Activated naive CD4-positive, alpha-beta T cell treated with anti-CD3 and anti-CD28 coated beads for 36 hours (primary cell): ENCODE results near the gene BCL2. TPM values are rescaled to one million over a fixed set of nuclear protein-coding genes. Genes with fewer than 3 reads are reported as not detected.
A peak's percentile ranks its signal among the peaks of the same experiment; 100 is the strongest.

Source experiments
- CTCF ChIA-PET: fragments of 350-600 bp; sonication (Branson Sonifier 250); formaldehyde crosslinking; loops from one replicate; lab custom pipeline; 2021; ENCODE audit warnings: antibody characterized with exemption; lab: Charles Lee
- DNase-seq: peaks from one replicate; pipeline ENCODE4 v3.0.0-alpha.2; 2020
- H3K27ac Mint-ChIP-seq: one replicate; pipeline ENCODE4 v1.8.0; 2021; ENCODE audit warnings: mild to moderate bottlenecking, mixed read lengths
- H3K27me3 Mint-ChIP-seq: one replicate; pipeline ENCODE4 v1.8.0; 2021; ENCODE audit warnings: low read depth, mixed read lengths
- H3K36me3 Mint-ChIP-seq: one replicate; pipeline ENCODE4 v1.8.0; 2021; ENCODE audit warnings: low read depth, mixed read lengths
- H3K4me1 Mint-ChIP-seq: one replicate; pipeline ENCODE4 v1.8.0; 2021; ENCODE audit warnings: low read depth, mixed read lengths
- H3K4me3 Mint-ChIP-seq: one replicate; pipeline ENCODE4 v1.8.0; 2021; ENCODE audit warnings: mild to moderate bottlenecking, moderate library complexity, mixed read lengths
- H3K9me3 Mint-ChIP-seq: one replicate; pipeline ENCODE4 v1.8.0; 2021; ENCODE audit warnings: mixed read lengths
- intact Hi-C: fragments of 100-400 bp; cut with micrococcal nuclease; formaldehyde crosslinking; loops from one replicate; pipeline ENCODE4 v1.15.1; 2023
- total RNA-seq, 2 experiments: library from RNA; stranded (reverse); gene quantifications; one replicate each; pipeline ENCODE4 v1.2.3, GENCODE V29; 2021

Gene BCL2
- total RNA-seq, 2 experiments from 2014 or later, result 48.4 to 49.6 TPM

GRCh38 chr18:63098018-63098981, 221.3 kb downstream of the BCL2 start:
- Mint-ChIP-seq H3K4me1 (peaks cover 49% of the 10 kb centered on the region), H3K27me3 (no peaks in the 10 kb centered on the region)
- peak; percentile 77 for DNase-seq

GRCh38 chr18:63097178-63097577, 222.4 kb downstream of the BCL2 start:
- intact Hi-C loops, result no loop called here
- Mint-ChIP-seq H3K27ac (no peak overlapping the region), H3K4me3 (no peak overlapping the region)

More at GRCh38 chr18:63098018-63098981, 221.3 kb downstream of the BCL2 start:
- H3K9me3 Mint-ChIP-seq, result no peaks in the 10 kb centered on the region
- H3K27ac Mint-ChIP-seq, result peak overlapping the region; percentile 11
- intact Hi-C loops, result loop anchor here (1.0 kb wide), 1 partner anchor 9 kb away; no protein-coding TSS in a partner anchor
- H3K4me3 Mint-ChIP-seq, result no peak overlapping the region
- CTCF ChIA-PET, result interaction anchor here (1.0 kb wide), 1 partner anchor 76 kb away, joined by 3 read pairs; no protein-coding TSS in a partner anchor
- no peaks in the 10 kb centered on the region for H3K36me3 Mint-ChIP-seq

DNA sequence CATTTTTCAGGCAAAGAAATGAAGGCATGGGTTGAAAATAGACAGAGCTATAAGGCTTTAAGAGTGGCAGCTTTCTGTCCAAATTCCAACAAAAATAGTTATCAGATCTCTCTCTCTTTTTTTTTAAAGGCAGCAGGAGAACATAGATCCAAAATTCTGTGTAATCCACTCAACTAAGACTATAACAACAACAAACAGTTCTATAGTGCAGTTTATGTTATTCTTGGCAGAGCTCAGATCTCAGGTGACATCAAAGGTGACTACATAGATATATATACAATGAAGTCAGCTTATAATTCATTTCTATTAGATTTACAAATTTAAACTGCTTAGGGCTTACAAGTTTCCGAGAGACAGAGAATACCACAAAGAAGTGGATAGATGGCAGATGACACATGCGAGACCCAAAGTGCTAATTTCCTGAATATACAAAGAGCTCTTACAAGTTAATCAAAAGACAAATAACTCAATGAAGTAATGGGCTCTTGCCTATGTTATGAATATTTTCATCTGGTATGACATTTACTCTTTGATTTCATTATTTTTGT, 223.2 kb downstream of the BCL2 start:
- no peak overlapping the region for H3K27ac Mint-ChIP-seq

More at GRCh38 chr18:63097178-63097577, 222.4 kb downstream of the BCL2 start:
- Mint-ChIP-seq H3K36me3 (no peaks in the 10 kb centered on the region), H3K9me3 (no peaks in the 10 kb centered on the region), H3K27me3 (no peaks in the 10 kb centered on the region), H3K4me1 (peaks cover 49% of the 10 kb centered on the region)
- DNase-seq, result no peak
- CTCF ChIA-PET, result interaction anchor here (0.7 to 1.1 kb wide), 2 partner anchors 222 to 343 kb away, joined by 3 read pairs; no protein-coding TSS in a partner anchor

GRCh38 chr18:63095768-63096167, 223.8 kb downstream of the BCL2 start:
- intact Hi-C loops, result no loop called here
- Mint-ChIP-seq H3K4me1 (peaks cover 44% of the 10 kb centered on the region), H3K9me3 (no peaks in the 10 kb centered on the region), H3K36me3 (no peaks in the 10 kb centered on the region), H3K27me3 (no peaks in the 10 kb centered on the region), H3K27ac (no peak overlapping the region), H3K4me3 (no peak overlapping the region)
- CTCF ChIA-PET, result interaction anchor here (0.7 to 1.6 kb wide), 7 partner anchors 22 to 344 kb away, joined by 3 to 6 read pairs (median 4); no protein-coding TSS in a partner anchor
- no peak for DNase-seq

More for the DNA sequence above, 223.2 kb downstream of the BCL2 start:
- no peaks in the 10 kb centered on the region for H3K36me3 Mint-ChIP-seq
- CTCF ChIA-PET, result interaction anchor here (0.5 to 1.6 kb wide), 7 partner anchors 22 to 420 kb away, joined by 3 to 6 read pairs (median 3); no protein-coding TSS in a partner anchor
- no peak for DNase-seq
- no peak overlapping the region for H3K4me3 Mint-ChIP-seq
- H3K9me3 Mint-ChIP-seq, result no peaks in the 10 kb centered on the region
- H3K27me3 Mint-ChIP-seq, result no peaks in the 10 kb centered on the region
- peaks cover 46% of the 10 kb centered on the region for H3K4me1 Mint-ChIP-seq
- intact Hi-C loops, result no loop called here

DNA sequence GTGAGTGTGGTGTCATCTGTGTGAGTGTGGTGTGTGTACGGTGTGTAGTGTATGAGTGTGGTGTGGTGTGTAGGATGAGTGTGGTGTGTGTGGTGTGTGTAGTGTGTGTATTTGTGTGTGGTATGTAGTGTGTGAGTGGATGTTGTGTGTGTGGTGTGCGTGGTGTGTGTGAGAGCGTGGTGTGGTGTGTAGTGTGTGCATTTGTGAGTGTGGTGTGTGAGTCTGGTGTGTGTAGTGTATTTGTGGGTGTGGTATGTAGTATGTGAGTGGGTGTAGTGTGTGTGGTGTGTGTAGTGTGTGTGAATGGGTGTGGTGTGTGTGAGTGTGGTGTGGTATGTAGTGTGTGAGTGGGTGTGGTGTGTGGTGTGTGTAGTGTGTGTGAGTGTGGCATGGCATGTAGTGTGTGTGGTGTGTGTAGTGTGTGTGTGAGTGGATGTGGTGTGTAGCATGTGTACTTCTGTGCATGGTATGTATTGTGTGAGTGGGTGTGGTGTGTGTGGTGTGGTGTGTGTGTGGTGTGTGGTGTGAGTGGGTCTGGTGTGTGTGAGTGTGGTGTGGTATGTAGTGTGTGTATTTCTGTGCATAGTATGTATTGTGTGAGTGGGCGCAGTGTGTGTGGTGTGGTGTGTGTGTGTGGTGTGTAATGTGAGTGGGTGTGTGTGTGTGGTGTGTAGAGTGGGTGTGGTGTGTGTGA, 227.8 kb downstream of the BCL2 start:
- Mint-ChIP-seq H3K27ac (no peak overlapping the region), H3K4me3 (no peak overlapping the region), H3K36me3 (no peaks in the 10 kb centered on the region), H3K9me3 (no peaks in the 10 kb centered on the region), H3K4me1 (peaks cover 6% of the 10 kb centered on the region), H3K27me3 (no peaks in the 10 kb centered on the region)
- no peak for DNase-seq
- intact Hi-C loops, result no loop called here
- CTCF ChIA-PET, result no interaction called here

GRCh38 chr18:63090334-63090733, 229.2 kb downstream of the BCL2 start:
- no peak overlapping the region for H3K27ac Mint-ChIP-seq
- H3K27me3 Mint-ChIP-seq, result no peaks in the 10 kb centered on the region
- H3K36me3 Mint-ChIP-seq, result no peaks in the 10 kb centered on the region
- peaks cover 3% of the 10 kb centered on the region for H3K4me1 Mint-ChIP-seq
- H3K9me3 Mint-ChIP-seq, result no peaks in the 10 kb centered on the region
- CTCF ChIA-PET, result no interaction called here
- no peak overlapping the region for H3K4me3 Mint-ChIP-seq
- intact Hi-C loops, result no loop called here
- DNase-seq, result no peak

DNA sequence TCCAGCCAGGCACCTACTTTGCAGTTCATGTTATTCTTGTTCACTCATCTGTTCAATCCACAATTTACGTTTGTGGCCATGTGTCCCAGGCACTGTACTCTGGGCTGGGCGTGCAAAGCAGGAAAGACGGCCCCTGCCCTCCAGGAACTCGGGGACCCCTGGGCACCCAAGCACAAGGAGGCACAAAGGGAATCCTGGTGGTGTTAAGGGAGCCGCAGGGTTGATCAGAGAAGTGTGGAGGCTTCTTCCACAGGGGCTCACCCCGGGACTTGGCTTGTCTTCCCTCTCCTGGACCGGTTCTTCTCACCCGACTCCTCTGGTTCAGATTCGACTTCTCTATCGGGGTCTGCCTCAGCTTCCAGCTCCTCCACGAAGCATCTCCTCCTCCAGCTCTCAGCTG, 230.5 kb downstream of the BCL2 start:
- no peak overlapping the region for H3K27ac Mint-ChIP-seq
- H3K4me3 Mint-ChIP-seq, result no peak overlapping the region
- CTCF ChIA-PET, result interaction anchor here (0.9 kb wide), 1 partner anchor 23 kb away, joined by 3 read pairs; no protein-coding TSS in a partner anchor
- intact Hi-C loops, result no loop called here
- DNase-seq, result no peak
- peaks cover 3% of the 10 kb centered on the region for H3K4me1 Mint-ChIP-seq
- no peaks in the 10 kb centered on the region for H3K36me3 Mint-ChIP-seq
- no peaks in the 10 kb centered on the region for H3K9me3 Mint-ChIP-seq
- no peaks in the 10 kb centered on the region for H3K27me3 Mint-ChIP-seq

GRCh38 chr18:63088262-63088661, 231.3 kb downstream of the BCL2 start:
- Mint-ChIP-seq H3K4me3 (no peak overlapping the region), H3K27me3 (no peaks in the 10 kb centered on the region), H3K4me1 (no peaks in the 10 kb centered on the region), H3K36me3 (no peaks in the 10 kb centered on the region), H3K9me3 (no peaks in the 10 kb centered on the region), H3K27ac (no peak overlapping the region)
- CTCF ChIA-PET, result interaction anchor here (0.6 kb wide), 1 partner anchor 29 kb away, joined by 3 read pairs; no protein-coding TSS in a partner anchor
- intact Hi-C loops, result no loop called here
- no peak for DNase-seq

DNA sequence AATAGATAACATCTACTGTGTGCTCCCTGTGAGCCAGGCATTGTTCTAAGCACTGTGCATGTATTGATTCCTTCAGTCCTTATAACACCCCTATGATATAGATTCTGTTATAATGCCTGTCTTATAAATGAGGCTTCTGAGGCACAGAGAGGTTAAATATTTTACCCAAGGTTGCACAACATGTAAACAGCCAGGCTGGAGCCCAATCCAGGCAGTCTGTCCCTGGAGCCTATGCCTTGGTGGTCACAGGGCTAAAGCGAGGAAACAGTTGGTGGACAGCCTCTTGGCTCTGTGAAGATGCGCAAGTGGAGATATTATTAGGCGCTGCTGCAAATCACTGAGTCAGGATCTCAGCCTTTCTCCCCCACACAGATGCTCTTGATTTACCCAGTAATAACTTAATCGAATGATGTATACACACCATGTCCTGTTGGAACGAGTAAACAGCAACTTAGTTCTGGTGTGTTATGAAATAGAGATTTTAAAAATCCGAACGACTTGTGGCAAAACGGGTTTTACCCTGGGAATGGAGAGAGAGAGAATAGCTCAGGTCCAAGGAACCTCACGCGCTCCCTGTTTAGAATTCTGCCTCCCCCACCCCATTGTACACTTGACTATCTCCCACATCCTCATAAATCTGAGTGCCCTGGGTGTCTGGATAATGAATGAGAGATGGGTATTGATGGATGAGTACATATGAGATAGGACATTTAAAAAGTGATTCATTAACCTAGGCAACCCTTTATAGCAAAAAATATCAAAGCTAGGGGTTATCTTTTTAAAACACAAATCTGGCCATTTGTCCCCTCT, 231.9 kb downstream of the BCL2 start:
- H3K9me3 Mint-ChIP-seq, result no peaks in the 10 kb centered on the region
- DNase-seq, result no peak
- intact Hi-C loops, result no loop called here
- no peak overlapping the region for H3K27ac Mint-ChIP-seq
- no peaks in the 10 kb centered on the region for H3K4me1 Mint-ChIP-seq
- no peaks in the 10 kb centered on the region for H3K27me3 Mint-ChIP-seq
- CTCF ChIA-PET, result interaction anchor here (0.6 kb wide), 1 partner anchor 29 kb away, joined by 3 read pairs; no protein-coding TSS in a partner anchor
- no peak overlapping the region for H3K4me3 Mint-ChIP-seq
- H3K36me3 Mint-ChIP-seq, result no peaks in the 10 kb centered on the region

- no peaks in the 10 kb centered on the region for H3K4me1 Mint-ChIP-seq
- no peaks in the 10 kb centered on the region for H3K27me3 Mint-ChIP-seq
- no peak for DNase-seq
- H3K9me3 Mint-ChIP-seq, result peaks cover 2% of the 10 kb centered on the region
- no peak overlapping the region for H3K4me3 Mint-ChIP-seq
- H3K36me3 Mint-ChIP-seq, result peaks cover 1% of the 10 kb centered on the region
- no peak overlapping the region for H3K27ac Mint-ChIP-seq
- CTCF ChIA-PET, result interaction anchor here (0.8 to 1.1 kb wide), 2 partner anchors 9 to 232 kb away, joined by 3 read pairs; no protein-coding TSS in a partner anchor
- intact Hi-C loops, result no loop called here
Measured at GRCh38 chr18:63085611-63086010, 234.0 kb downstream of the BCL2 start.

DNA sequence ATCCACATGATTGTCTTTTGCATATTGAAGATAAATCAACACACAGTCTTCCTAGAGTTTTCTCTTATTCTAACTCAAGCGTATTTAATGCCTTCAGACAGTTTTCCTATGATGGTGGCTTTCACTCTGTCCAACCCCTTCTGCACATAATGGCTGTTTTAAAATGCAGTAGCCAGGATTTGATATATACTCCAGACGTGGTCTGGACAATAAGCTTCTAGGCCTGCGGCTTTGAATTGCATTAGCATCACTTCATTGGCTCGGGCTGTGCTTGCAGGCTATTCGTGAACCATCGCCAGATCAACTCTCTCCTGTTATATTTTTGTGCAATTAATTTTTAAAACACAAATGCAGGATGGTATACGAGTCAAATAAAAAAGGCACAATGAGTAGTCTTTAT, 235.3 kb downstream of the BCL2 start:
- no peak overlapping the region for H3K27ac Mint-ChIP-seq
- no peak for DNase-seq
- no peak overlapping the region for H3K4me3 Mint-ChIP-seq
- peaks cover 8% of the 10 kb centered on the region for H3K9me3 Mint-ChIP-seq
- CTCF ChIA-PET, result interaction anchor here (1.6 kb wide), 1 partner anchor 68 kb away, joined by 3 read pairs; no protein-coding TSS in a partner anchor
- peaks cover 1% of the 10 kb centered on the region for H3K36me3 Mint-ChIP-seq
- no peaks in the 10 kb centered on the region for H3K4me1 Mint-ChIP-seq
- intact Hi-C loops, result no loop called here
- H3K27me3 Mint-ChIP-seq, result no peaks in the 10 kb centered on the region
